SK-N-MC (cell line): ENCODE measurements around the gene NEU1.

ENCODE experiments used
- EZH2 ChIP-seq: fragments of 200-600 bp; sonication (generic); IDR thresholded peaks from one replicate; pipeline ENCODE4 v1.6.1; 2017; ENCODE audit warnings: antibody characterized with exemption
- POLR2AphosphoS5 ChIP-seq: IDR thresholded peaks from 2 replicates; pipeline ENCODE4 v1.6.1; 2012; ENCODE audit warnings: mild to moderate bottlenecking, low read depth, low read length, borderline replicate concordance

DNA sequence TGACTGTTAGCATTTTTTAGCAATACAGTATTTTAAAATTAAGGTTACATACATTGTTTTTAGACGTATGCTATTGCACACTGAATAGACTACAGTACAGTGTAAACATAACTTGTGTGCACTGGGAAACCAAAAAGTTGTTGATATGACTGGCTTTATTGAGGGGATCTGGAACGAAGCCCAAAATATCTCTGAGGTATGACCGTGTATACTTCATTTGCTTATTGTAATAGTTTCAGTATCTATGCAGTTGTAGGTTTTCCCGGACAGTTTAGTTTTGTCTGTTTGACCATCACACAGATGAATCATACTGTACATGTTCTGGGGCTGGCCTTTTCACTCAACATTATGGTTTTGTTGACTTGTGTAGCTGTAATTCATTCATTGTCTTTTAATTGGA is 46.2 kb upstream of the NEU1 start:
- no peak for TF ChIP-seq EZH2
- TF ChIP-seq POLR2AphosphoS5 = no peak
